Naive thymus-derived CD4-positive, alpha-beta T cell (primary cell): ENCODE results near the gene IFNL1. TPM values are rescaled to one million over a fixed set of nuclear protein-coding genes. Genes with fewer than 3 reads are reported as not detected.

ENCODE experiments used
- ATAC-seq: fragments of 150-1000 bp; cut with Tn5 transposase; 2 replicates; pipeline ENCODE4 v1.10.0; 2021; ENCODE audit warnings: mild to moderate bottlenecking, moderate library complexity
- CTCF ChIA-PET: fragments of 350-600 bp; sonication (Branson Sonifier 250); formaldehyde crosslinking; loops from one replicate; lab custom pipeline; 2021; ENCODE audit warnings: antibody characterized with exemption; lab: Charles Lee
- POLR2A ChIA-PET: fragments of 350-600 bp; sonication (Branson Sonifier 250); formaldehyde crosslinking; loops from one replicate; lab custom pipeline; 2021; ENCODE audit warnings: antibody characterized with exemption, inconsistent platforms; lab: Charles Lee
- DNase-seq, 9 donors: peaks; one replicate each; pipeline versions ENCODE4 v3.0.0 to v3.0.0-alpha.2; 2020 to 2022; ENCODE audit warnings: mixed read lengths in 1 of 9
- H3K27ac ChIP-seq: one replicate; pipeline ENCODE4 v1.7.0; 2013; ENCODE audit warnings: mild to moderate bottlenecking, low read depth, low read length, moderate library complexity
- H3K27me3 ChIP-seq, 2 donors: one replicate each; pipeline ENCODE4 v1.7.0; 2013; ENCODE audit warnings: low read length in 2 of 2, mild to moderate bottlenecking in 2 of 2, moderate library complexity in 2 of 2; ENCODE audit not compliant: control insufficient read depth in 2 of 2, insufficient read depth in 2 of 2
- H3K36me3 ChIP-seq, 3 experiments: 1 replicate in 2 of 3; 2 replicates in 1 of 3; pipeline ENCODE4 v1.7.0; 2013; ENCODE audit warnings: low read length in 3 of 3, mild to moderate bottlenecking in 3 of 3, moderate library complexity in 1 of 3; ENCODE audit not compliant: insufficient read depth in 3 of 3, control insufficient read depth in 2 of 3
- H3K4me1 ChIP-seq, 2 donors: one replicate each; pipeline ENCODE4 v1.7.0; 2013; ENCODE audit warnings: low read length in 2 of 2, mild to moderate bottlenecking in 2 of 2, moderate library complexity in 1 of 2; ENCODE audit not compliant: control insufficient read depth in 2 of 2, insufficient read depth in 2 of 2
- H3K4me3 ChIP-seq: 2 replicates; pipeline ENCODE4 v1.7.0; 2013; ENCODE audit warnings: mild to moderate bottlenecking, low read length
- H3K9me3 ChIP-seq, 3 experiments: 1 replicate in 2 of 3; 2 replicates in 1 of 3; pipeline ENCODE4 v1.7.0; 2013; ENCODE audit warnings: low read length in 3 of 3; ENCODE audit not compliant: control insufficient read depth in 2 of 3
- H3K27ac Mint-ChIP-seq, 9 donors: one replicate each; pipeline ENCODE4 v1.8.0; 2020 to 2022; ENCODE audit warnings: mixed read lengths in 9 of 9, mild to moderate bottlenecking in 8 of 9, moderate library complexity in 5 of 9, inconsistent platforms in 2 of 9
- H3K27me3 Mint-ChIP-seq, 5 donors: one replicate each; pipeline ENCODE4 v1.8.0; 2021 to 2022; ENCODE audit warnings: mixed read lengths in 5 of 5, mild to moderate bottlenecking in 1 of 5
- H3K36me3 Mint-ChIP-seq, 5 donors: one replicate each; pipeline ENCODE4 v1.8.0; 2020 to 2022; ENCODE audit warnings: mixed read lengths in 5 of 5, mild to moderate bottlenecking in 3 of 5, inconsistent platforms in 1 of 5
- H3K4me1 Mint-ChIP-seq, 7 donors: one replicate each; pipeline ENCODE4 v1.8.0; 2020 to 2022; ENCODE audit warnings: mixed read lengths in 7 of 7, mild to moderate bottlenecking in 3 of 7, inconsistent platforms in 1 of 7
- H3K4me3 Mint-ChIP-seq, 10 donors: one replicate each; pipeline ENCODE4 v1.8.0; 2020 to 2022; ENCODE audit warnings: mild to moderate bottlenecking in 10 of 10, mixed read lengths in 10 of 10, moderate library complexity in 6 of 10, inconsistent platforms in 2 of 10
- H3K9me3 Mint-ChIP-seq, 11 donors: one replicate each; pipeline ENCODE4 v1.8.0; 2020 to 2022; ENCODE audit warnings: mixed read lengths in 11 of 11, mild to moderate bottlenecking in 4 of 11, inconsistent platforms in 1 of 11, moderate library complexity in 1 of 11
- intact Hi-C, 2 donors: fragments of 100-400 bp; cut with micrococcal nuclease; formaldehyde crosslinking; loops; one replicate each; pipeline ENCODE4 v1.15.1; 2023
- polyA plus RNA-seq, 2 donors: library from polyadenylated mRNA; unstranded; fragments of 300-500 nt; fragmentation: Illumina TruSeq; gene quantifications; one replicate each; pipeline ENCODE4 v1.2.3, GENCODE V29; 2021
- total RNA-seq, 6 experiments: library from RNA in 5 of 6; stranded (reverse) in 5 of 6; gene quantifications; 1 replicate in 5 of 6; 2 replicates in 1 of 6; pipeline ENCODE4 v1.2.3 and lab custom pipeline; 2021 to 2026

The IFNL1 gene
- total and polyA plus RNA-seq, 7 experiments from 2014 or later = not detected

- H3K4me3 Mint-ChIP-seq = no peak overlapping the region
- H3K27ac Mint-ChIP-seq = no peak overlapping the region
- peaks cover 19 to 33% (median 23%) of the 10 kb centered on the region in 7 donors for H3K4me1 Mint-ChIP-seq
These were observed 18.0 kb downstream of the IFNL1 start for GRCh38 chr19:39314016-39314728.

DNA sequence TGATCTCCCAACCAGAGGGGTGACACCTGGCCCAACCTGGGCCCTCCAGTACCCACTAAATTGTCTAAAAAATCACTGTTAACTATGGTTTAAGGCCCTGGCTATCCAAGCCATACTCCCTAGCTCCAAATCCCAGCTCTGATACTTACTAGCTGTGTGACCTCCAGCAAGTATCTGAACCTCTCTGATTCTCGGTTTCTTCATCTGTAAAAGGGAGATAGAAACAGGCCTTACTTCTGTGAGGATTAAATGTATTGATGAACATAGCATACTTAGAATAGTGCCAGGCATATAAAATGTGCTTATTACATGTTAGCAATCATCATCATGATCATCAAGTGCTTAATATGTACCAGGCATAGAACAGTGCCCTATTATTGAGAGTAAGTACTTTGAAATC lies 19.7 kb downstream of the IFNL1 start:
- Histone ChIP-seq H3K4me3 (no peak overlapping the region), H3K27ac (no peak overlapping the region), H3K4me1 (peaks cover 9 to 10% of the 10 kb centered on the region in 2 donors), H3K9me3 (no peaks in the 10 kb centered on the region), H3K27me3 (no peaks in the 10 kb centered on the region), H3K36me3 (peaks cover 0 to 45% (median 12%) of the 10 kb centered on the region in 3 experiments)
- ChIA-PET POLR2A (interaction anchor here (0.6 kb wide), 1 partner anchor 222 kb away, joined by 3 read pairs; no protein-coding TSS in a partner anchor), CTCF (interaction anchor here (0.6 kb wide), 1 partner anchor 1317 kb away, joined by 3 read pairs; no protein-coding TSS in a partner anchor)
- no peak for DNase-seq
- intact Hi-C loops = no loop called here
- Mint-ChIP-seq H3K9me3 (no peaks in the 10 kb centered on the region), H3K27me3 (no peaks in the 10 kb centered on the region), H3K4me3 (no peak overlapping the region), H3K4me1 (peaks cover 10 to 37% (median 19%) of the 10 kb centered on the region in 7 donors), H3K27ac (peak overlapping the region in 1 of 9 donors; percentile 30), H3K36me3 (peaks cover 10 to 36% (median 16%) of the 10 kb centered on the region in 5 donors)
- ATAC-seq = no peak

More at GRCh38 chr19:39314016-39314728, 18.0 kb downstream of the IFNL1 start:
- CTCF ChIA-PET = no interaction called here
- POLR2A ChIA-PET = no interaction called here
- no peaks in the 10 kb centered on the region for H3K27me3 ChIP-seq
- H3K27me3 Mint-ChIP-seq = no peaks in the 10 kb centered on the region
- no peaks in the 10 kb centered on the region for H3K4me1 ChIP-seq
- DNase-seq (no peak), ATAC-seq (no peak)
- H3K36me3 Mint-ChIP-seq = peaks cover 13 to 49% (median 23%) of the 10 kb centered on the region in 5 donors
- H3K4me3 ChIP-seq = no peak overlapping the region
- H3K9me3 ChIP-seq = no peaks in the 10 kb centered on the region
- H3K36me3 ChIP-seq = peaks cover 0 to 51% (median 12%) of the 10 kb centered on the region in 3 experiments
- H3K9me3 Mint-ChIP-seq = no peaks in the 10 kb centered on the region
- intact Hi-C loops = no loop called here
- no peak overlapping the region for H3K27ac ChIP-seq

- H3K9me3 Mint-ChIP-seq = no peaks in the 10 kb centered on the region
- no peak overlapping the region for H3K4me3 Mint-ChIP-seq
- peaks cover 12 to 37% (median 20%) of the 10 kb centered on the region in 7 donors for H3K4me1 Mint-ChIP-seq
- intact Hi-C loops = no loop called here
- H3K27me3 Mint-ChIP-seq = peaks cover 0 to 8% (median 0%) of the 10 kb centered on the region in 5 donors
- CTCF ChIA-PET = no interaction called here
- peaks cover 10 to 29% (median 11%) of the 10 kb centered on the region in 5 donors for H3K36me3 Mint-ChIP-seq
- Histone ChIP-seq H3K9me3 (no peaks in the 10 kb centered on the region), H3K4me1 (peaks cover 9 to 10% of the 10 kb centered on the region in 2 donors), H3K27ac (no peak overlapping the region), H3K36me3 (peaks cover 0 to 45% (median 9%) of the 10 kb centered on the region in 3 experiments), H3K27me3 (no peaks in the 10 kb centered on the region), H3K4me3 (no peak overlapping the region)
- ATAC-seq (no peak), DNase-seq (no peak)
- peak overlapping the region in 3 of 9 donors; percentile 30 to 69 (median 32) for H3K27ac Mint-ChIP-seq
- POLR2A ChIA-PET = no interaction called here
These were observed 20.6 kb downstream of the IFNL1 start for GRCh38 chr19:39316627-39317321.

- Histone ChIP-seq H3K27ac (no peak overlapping the region), H3K4me1 (peaks cover 9 to 10% of the 10 kb centered on the region in 2 donors), H3K9me3 (no peaks in the 10 kb centered on the region), H3K36me3 (peaks cover 0 to 39% (median 8%) of the 10 kb centered on the region in 3 experiments), H3K27me3 (no peaks in the 10 kb centered on the region), H3K4me3 (no peak overlapping the region)
- no peak for ATAC-seq
- H3K9me3 Mint-ChIP-seq = no peaks in the 10 kb centered on the region
- no peak for DNase-seq
- POLR2A ChIA-PET = no interaction called here
- intact Hi-C loops = no loop called here
- H3K4me1 Mint-ChIP-seq = peaks cover 13 to 39% (median 22%) of the 10 kb centered on the region in 7 donors
- no peak overlapping the region for H3K27ac Mint-ChIP-seq
- peaks cover 0 to 8% (median 0%) of the 10 kb centered on the region in 5 donors for H3K27me3 Mint-ChIP-seq
- no peak overlapping the region for H3K4me3 Mint-ChIP-seq
- peaks cover 8 to 24% (median 11%) of the 10 kb centered on the region in 5 donors for H3K36me3 Mint-ChIP-seq
- CTCF ChIA-PET = no interaction called here
These were observed 21.3 kb downstream of the IFNL1 start for GRCh38 chr19:39317476-39317875.

GRCh38 chr19:39318071-39318470 lies 21.9 kb downstream of the IFNL1 start:
- H3K27ac Mint-ChIP-seq = peak overlapping the region in 1 of 9 donors; percentile 80
- Histone ChIP-seq H3K4me1 (peaks cover 9 to 10% of the 10 kb centered on the region in 2 donors), H3K36me3 (peaks cover 0 to 33% (median 4%) of the 10 kb centered on the region in 3 experiments), H3K4me3 (no peak overlapping the region), H3K9me3 (no peaks in the 10 kb centered on the region), H3K27ac (no peak overlapping the region), H3K27me3 (no peaks in the 10 kb centered on the region)
- H3K4me3 Mint-ChIP-seq = peak overlapping the region in 1 of 10 donors; percentile 39
- ATAC-seq (no peak), DNase-seq (no peak)
- H3K27me3 Mint-ChIP-seq = peaks cover 0 to 8% (median 0%) of the 10 kb centered on the region in 5 donors
- ChIA-PET POLR2A (no interaction called here), CTCF (no interaction called here)
- intact Hi-C loops = no loop called here
- no peaks in the 10 kb centered on the region for H3K9me3 Mint-ChIP-seq
- peaks cover 18 to 41% (median 28%) of the 10 kb centered on the region in 7 donors for H3K4me1 Mint-ChIP-seq
- peaks cover 8 to 20% (median 11%) of the 10 kb centered on the region in 5 donors for H3K36me3 Mint-ChIP-seq

- POLR2A ChIA-PET = no interaction called here
- no peak for DNase-seq
- H3K27me3 Mint-ChIP-seq = peaks cover 0 to 8% (median 0%) of the 10 kb centered on the region in 5 donors
- CTCF ChIA-PET = no interaction called here
- Histone ChIP-seq H3K4me1 (peaks cover 9 to 10% of the 10 kb centered on the region in 2 donors), H3K36me3 (peaks cover 0 to 27% (median 4%) of the 10 kb centered on the region in 3 experiments), H3K4me3 (no peak overlapping the region), H3K27ac (no peak overlapping the region), H3K27me3 (no peaks in the 10 kb centered on the region), H3K9me3 (no peaks in the 10 kb centered on the region)
- peaks cover 20 to 43% (median 27%) of the 10 kb centered on the region in 7 donors for H3K4me1 Mint-ChIP-seq
- ATAC-seq = no peak
- peak overlapping the region; percentile 49 to 89 (median 77) for H3K4me3 Mint-ChIP-seq
- peak overlapping the region in 7 of 9 donors; percentile 12 to 88 (median 50) for H3K27ac Mint-ChIP-seq
- peaks cover 6 to 16% (median 8%) of the 10 kb centered on the region in 5 donors for H3K36me3 Mint-ChIP-seq
- no peaks in the 10 kb centered on the region for H3K9me3 Mint-ChIP-seq
- intact Hi-C loops = no loop called here
These were observed 22.5 kb downstream of the IFNL1 start for GRCh38 chr19:39318690-39319089.
